Astrocyte (in vitro differentiated cells and primary cell): ENCODE measurements around the gene LDLRAD4.

Experiments
- CTCF ChIP-seq: IDR thresholded peaks from 2 replicates; pipeline ENCODE4 v1.5.1; 2011; ENCODE audit warnings: low read depth, mild to moderate bottlenecking, inconsistent platforms, low read length, moderate library complexity; ENCODE audit not compliant: insufficient read depth
- EZH2 ChIP-seq: IDR thresholded peaks from 2 replicates; pipeline ENCODE4 v1.6.1; 2012; ENCODE audit warnings: mild to moderate bottlenecking, low read length, inconsistent platforms; ENCODE audit not compliant: insufficient read depth

DNA sequence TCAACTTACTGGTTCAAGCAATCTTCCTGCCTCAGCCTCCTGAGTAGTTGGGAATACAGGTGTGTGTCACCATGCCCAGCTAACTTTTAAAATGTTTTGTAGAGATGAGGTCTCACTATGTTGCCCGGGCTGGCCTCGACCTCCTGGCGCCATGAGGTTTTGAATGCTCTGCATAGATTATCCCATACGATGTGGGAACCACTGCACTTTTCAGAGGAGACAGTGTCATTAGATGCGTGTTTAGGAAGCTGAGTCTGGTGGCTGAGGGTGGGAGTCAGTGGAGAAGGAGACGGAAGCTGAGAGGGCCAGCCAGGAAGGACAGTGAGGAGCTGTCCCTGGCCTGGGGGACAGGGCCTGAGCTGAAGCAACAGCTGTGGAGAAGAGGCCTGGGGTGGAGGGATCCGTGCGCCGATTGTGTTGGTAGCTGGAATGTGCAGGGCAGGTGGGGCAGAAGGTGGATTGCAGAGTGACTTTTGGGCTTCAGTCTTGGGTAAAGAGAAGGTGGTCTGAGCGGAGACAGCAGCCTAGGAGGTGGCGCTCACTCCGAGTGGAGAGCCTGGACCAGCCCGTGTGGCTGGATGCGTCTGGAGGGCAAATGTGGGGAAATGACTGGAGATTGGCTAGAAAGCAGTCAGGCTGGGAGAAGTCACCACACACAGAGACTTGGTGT, 68.0 kb downstream of the LDLRAD4 start:
- TF ChIP-seq CTCF = no peak
- no peak for TF ChIP-seq EZH2
